Fibroblast of the aortic adventitia (primary cell): ENCODE results near the gene DEPDC1B. TPM values are rescaled to one million over a fixed set of nuclear protein-coding genes. Genes with fewer than 3 reads are reported as not detected.
"Not testable (repeated sequence)": the region's sequence is repeated elsewhere in the genome, so short reads cannot be mapped to it uniquely, and the experiment has no call there.

Experiments used
- DNase-seq: peaks from one replicate; pipeline ENCODE4 v3.0.0-alpha.2; 2010; ENCODE audit warnings: low read depth
- H3K4me3 ChIP-seq: 2 replicates; pipeline ENCODE4 v1.5.1; 2011; ENCODE audit warnings: low read depth, mild to moderate bottlenecking, control low read depth, low read length, moderate library complexity
- total RNA-seq: library from RNA; depleted of rRNA; stranded (reverse); fragments of >200 nt; gene quantifications from 2 replicates; pipeline ENCODE4 v1.2.3, GENCODE V29; 2012; ENCODE audit warnings: low replicate concordance
- TF ChIP-seq, protein P1 (sequence below): IDR thresholded peaks from 2 replicates; pipeline ENCODE4 v1.5.1; 2011; ENCODE audit warnings: mild to moderate bottlenecking, low read length, control low read depth, inconsistent platforms; ENCODE audit not compliant: insufficient read depth

Gene DEPDC1B
- total RNA-seq, 1 donor, result 8.0 TPM

GRCh38 chr5:60690326-60690725 lies 9.6 kb downstream of the DEPDC1B start:
- DNase-seq, result no peak
- TF ChIP-seq, protein P1, sequence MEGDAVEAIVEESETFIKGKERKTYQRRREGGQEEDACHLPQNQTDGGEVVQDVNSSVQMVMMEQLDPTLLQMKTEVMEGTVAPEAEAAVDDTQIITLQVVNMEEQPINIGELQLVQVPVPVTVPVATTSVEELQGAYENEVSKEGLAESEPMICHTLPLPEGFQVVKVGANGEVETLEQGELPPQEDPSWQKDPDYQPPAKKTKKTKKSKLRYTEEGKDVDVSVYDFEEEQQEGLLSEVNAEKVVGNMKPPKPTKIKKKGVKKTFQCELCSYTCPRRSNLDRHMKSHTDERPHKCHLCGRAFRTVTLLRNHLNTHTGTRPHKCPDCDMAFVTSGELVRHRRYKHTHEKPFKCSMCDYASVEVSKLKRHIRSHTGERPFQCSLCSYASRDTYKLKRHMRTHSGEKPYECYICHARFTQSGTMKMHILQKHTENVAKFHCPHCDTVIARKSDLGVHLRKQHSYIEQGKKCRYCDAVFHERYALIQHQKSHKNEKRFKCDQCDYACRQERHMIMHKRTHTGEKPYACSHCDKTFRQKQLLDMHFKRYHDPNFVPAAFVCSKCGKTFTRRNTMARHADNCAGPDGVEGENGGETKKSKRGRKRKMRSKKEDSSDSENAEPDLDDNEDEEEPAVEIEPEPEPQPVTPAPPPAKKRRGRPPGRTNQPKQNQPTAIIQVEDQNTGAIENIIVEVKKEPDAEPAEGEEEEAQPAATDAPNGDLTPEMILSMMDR, result no peak
- no peak overlapping the region for H3K4me3 ChIP-seq

- DNase-seq, result no peak
- TF ChIP-seq, protein P1, result no peak
- H3K4me3 ChIP-seq, result no peak overlapping the region
Observed at GRCh38 chr5:60688980-60689379, 11.0 kb downstream of the DEPDC1B start.

DNA sequence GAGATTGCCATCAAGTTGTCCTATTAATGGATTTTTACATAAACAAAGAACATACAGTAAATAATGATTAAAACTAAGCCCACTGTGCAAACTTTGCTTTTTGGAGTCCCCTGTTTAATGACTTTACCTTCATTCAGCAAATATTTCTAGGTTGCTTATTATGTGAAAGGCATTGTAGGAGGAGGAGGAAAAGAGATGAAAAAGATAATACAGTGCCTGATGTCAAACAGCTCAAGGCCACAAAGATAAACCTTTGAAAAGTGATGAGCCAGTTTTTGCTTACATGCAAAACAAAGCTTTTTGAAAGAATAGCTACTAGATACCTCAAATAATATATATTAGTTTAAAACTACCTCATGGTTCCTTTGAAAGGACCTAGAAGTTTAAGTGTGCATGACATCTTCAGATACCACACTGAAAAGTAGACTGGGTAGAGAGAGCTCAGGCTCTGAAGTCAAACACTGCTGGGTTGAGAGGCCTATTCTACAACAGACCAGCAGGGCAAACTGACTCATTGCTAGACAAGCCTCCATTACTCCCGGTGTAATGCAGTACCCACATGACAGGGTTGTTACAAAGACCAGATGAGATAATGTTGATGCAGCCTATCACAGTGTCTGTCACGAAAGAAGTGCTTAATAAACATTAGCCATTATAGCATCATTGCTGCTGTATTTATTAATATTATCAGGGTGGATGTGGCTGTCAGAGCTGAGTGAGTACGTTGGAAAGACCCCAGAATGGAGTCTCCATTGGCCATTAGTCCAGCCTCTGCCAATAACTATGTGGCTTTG lies 11.8 kb downstream of the DEPDC1B start:
- no peak overlapping the region for H3K4me3 ChIP-seq
- DNase-seq, result peak; percentile 61
- TF ChIP-seq, protein P1, result peak; percentile 63

GRCh38 chr5:60686157-60686556 lies 13.8 kb downstream of the DEPDC1B start:
- H3K4me3 ChIP-seq, result no peak overlapping the region
- TF ChIP-seq, protein P1, result no peak
- no peak for DNase-seq

DNA sequence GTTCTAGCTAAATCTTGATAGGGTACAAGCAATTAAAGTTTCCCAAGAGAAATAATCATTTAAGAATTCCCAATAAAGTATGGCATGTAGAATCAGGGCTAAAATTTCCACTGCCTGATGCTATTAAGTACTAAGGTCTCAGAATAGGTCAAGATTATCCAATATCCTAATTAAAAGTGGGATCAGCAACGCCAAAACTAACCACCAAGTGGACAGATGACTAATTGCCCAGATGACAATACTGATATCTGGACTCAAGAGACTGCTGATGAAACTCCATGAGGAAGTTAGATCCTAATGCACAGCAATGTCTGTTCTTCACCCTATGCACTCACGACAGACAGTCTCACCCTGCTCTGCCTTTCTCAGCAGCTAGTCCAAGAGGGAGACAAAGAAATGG lies 14.3 kb downstream of the DEPDC1B start:
- DNase-seq, result no peak
- H3K4me3 ChIP-seq, result no peak overlapping the region
- TF ChIP-seq, protein P1, result no peak

DNA sequence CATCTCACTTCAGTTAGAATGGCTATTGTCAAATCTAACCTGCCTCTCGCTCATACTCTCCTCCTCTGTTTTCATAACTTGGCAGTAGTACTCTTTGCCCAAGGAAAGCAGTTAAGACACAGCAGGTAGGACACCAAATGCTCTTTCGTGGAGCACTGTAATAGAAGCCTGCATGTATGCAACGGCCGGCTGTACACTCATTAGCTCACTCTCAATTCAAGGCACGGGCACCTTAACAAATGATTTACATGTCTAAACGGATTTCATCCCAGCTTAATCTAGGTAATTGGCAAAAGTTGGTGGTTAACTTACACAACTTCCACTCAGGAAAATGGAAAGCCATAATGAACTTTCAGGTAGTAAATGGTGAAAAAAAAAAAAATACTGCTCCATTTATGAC lies 14.9 kb downstream of the DEPDC1B start:
- no peak overlapping the region for H3K4me3 ChIP-seq
- TF ChIP-seq, protein P1, result no peak
- no peak for DNase-seq

- DNase-seq, H3K4me3 ChIP-seq: not testable (repeated sequence)
Observed at GRCh38 chr5:60682007-60682406, 18.0 kb downstream of the DEPDC1B start.
